Fibroblast of lung (primary cell): ENCODE results near the gene GAD1. TPM values are rescaled to one million over a fixed set of nuclear protein-coding genes. Genes with fewer than 3 reads are reported as not detected.
A peak's percentile ranks its signal among the peaks of the same experiment; 100 is the strongest.

Experiments
- DNase-seq, 2 donors: peaks; one replicate each; pipeline versions ENCODE4 v3.0.0 to v3.0.0-alpha.2; 2010; ENCODE audit warnings: low read depth in 2 of 2
- H2AFZ ChIP-seq: 2 replicates; pipeline ENCODE4 v1.5.1; 2012; ENCODE audit warnings: low read length, control low read depth, inconsistent platforms
- H3K27ac ChIP-seq: 2 replicates; pipeline ENCODE4 v1.5.1; 2011; ENCODE audit warnings: low read length, control low read depth; ENCODE audit not compliant: insufficient read depth
- H3K27me3 ChIP-seq: 2 replicates; pipeline ENCODE4 v1.5.1; 2011; ENCODE audit warnings: mild to moderate bottlenecking, low read length; ENCODE audit not compliant: control insufficient read depth, insufficient read depth
- H3K36me3 ChIP-seq: 2 replicates; pipeline ENCODE4 v1.5.1; 2011; ENCODE audit warnings: low read length; ENCODE audit not compliant: control insufficient read depth, insufficient read depth
- H3K4me1 ChIP-seq: 2 replicates; pipeline ENCODE4 v1.5.1; 2011; ENCODE audit warnings: low read length; ENCODE audit not compliant: control insufficient read depth, insufficient read depth; ENCODE audit errors: extremely low read depth
- H3K4me2 ChIP-seq: 2 replicates; pipeline ENCODE4 v1.5.1; 2011; ENCODE audit warnings: low read length, control low read depth; ENCODE audit not compliant: insufficient read depth; ENCODE audit errors: extremely low read depth
- H3K4me3 ChIP-seq, 4 experiments: fragments of 200-600 bp in 1 of 4; sonication (generic) in 1 of 4; replicated peaks in 1 of 4; 2 replicates each; pipeline ENCODE4 v1.5.1; 2011 to 2016; ENCODE audit warnings: low read length in 4 of 4, low read depth in 3 of 4, mild to moderate bottlenecking in 3 of 4, control low read depth in 2 of 4, inconsistent platforms in 1 of 4, mixed read lengths in 1 of 4; ENCODE audit not compliant: insufficient read depth in 1 of 4; ENCODE audit errors: control extremely low read depth in 1 of 4
- H3K79me2 ChIP-seq: 2 replicates; pipeline ENCODE4 v1.5.1; 2012; ENCODE audit warnings: mild to moderate bottlenecking, low read length, inconsistent platforms; ENCODE audit not compliant: control insufficient read depth, insufficient read depth
- H3K9ac ChIP-seq: 2 replicates; pipeline ENCODE4 v1.5.1; 2011; ENCODE audit warnings: mild to moderate bottlenecking, low read length, control low read depth; ENCODE audit not compliant: insufficient read depth
- H3K9me3 ChIP-seq: 2 replicates; pipeline ENCODE4 v1.5.1; 2012; ENCODE audit warnings: low read depth, low read length; ENCODE audit not compliant: control insufficient read depth, insufficient read depth
- H4K20me1 ChIP-seq: 2 replicates; pipeline ENCODE4 v1.5.1; 2011; ENCODE audit warnings: low read length; ENCODE audit not compliant: control insufficient read depth, insufficient read depth; ENCODE audit errors: extremely low read depth
- EZH2 ChIP-seq: IDR thresholded peaks from 2 replicates; pipeline ENCODE4 v1.5.1; 2012; ENCODE audit warnings: low read length, control low read depth, mild to moderate bottlenecking; ENCODE audit errors: missing control alignments
- polyA plus RNA-seq, 2 donors: library from polyadenylated mRNA; depleted of rRNA in 1 of 2; stranded (reverse) in 1 of 2; unstranded in 1 of 2; fragments of >200 nt; gene quantifications; 2 replicates each; pipeline ENCODE4 v1.2.1, GENCODE V29; 2011 to 2012; ENCODE audit warnings: missing spikeins in 1 of 2
- total RNA-seq: library from RNA; depleted of rRNA; stranded (reverse); fragments of >200 nt; gene quantifications from 2 replicates; pipeline ENCODE4 v1.2.1, GENCODE V29; 2014
- TF ChIP-seq, protein P1 (sequence below), 2 donors: IDR thresholded peaks in 1 of 2; conservative IDR thresholded peaks in 1 of 2; 1 replicate in 1 of 2; 2 replicates in 1 of 2; pipeline ENCODE4 v1.5.1; 2011 to 2012; ENCODE audit warnings: low read length in 2 of 2, control low read depth in 1 of 2, inconsistent platforms in 1 of 2, low read depth in 1 of 2, mild to moderate bottlenecking in 1 of 2

GAD1 gene
- total and polyA plus RNA-seq, 2 donors (not counting 1 experiment from before 2014, with no cell fraction given), result 0.12 to 0.33 TPM

- Histone ChIP-seq H3K4me3 (no peak overlapping the region), H3K9me3 (no peaks in the 10 kb centered on the region), H3K9ac (no peak overlapping the region), H3K4me1 (no peaks in the 10 kb centered on the region), H3K79me2 (no peaks in the 10 kb centered on the region), H3K27ac (no peak overlapping the region), H3K4me2 (no peak overlapping the region), H4K20me1 (no peaks in the 10 kb centered on the region), H2AFZ (no peak overlapping the region), H3K36me3 (no peaks in the 10 kb centered on the region), H3K27me3 (no peaks in the 10 kb centered on the region)
- DNase-seq, result peak; percentile 34 to 79
- TF ChIP-seq, protein P1, sequence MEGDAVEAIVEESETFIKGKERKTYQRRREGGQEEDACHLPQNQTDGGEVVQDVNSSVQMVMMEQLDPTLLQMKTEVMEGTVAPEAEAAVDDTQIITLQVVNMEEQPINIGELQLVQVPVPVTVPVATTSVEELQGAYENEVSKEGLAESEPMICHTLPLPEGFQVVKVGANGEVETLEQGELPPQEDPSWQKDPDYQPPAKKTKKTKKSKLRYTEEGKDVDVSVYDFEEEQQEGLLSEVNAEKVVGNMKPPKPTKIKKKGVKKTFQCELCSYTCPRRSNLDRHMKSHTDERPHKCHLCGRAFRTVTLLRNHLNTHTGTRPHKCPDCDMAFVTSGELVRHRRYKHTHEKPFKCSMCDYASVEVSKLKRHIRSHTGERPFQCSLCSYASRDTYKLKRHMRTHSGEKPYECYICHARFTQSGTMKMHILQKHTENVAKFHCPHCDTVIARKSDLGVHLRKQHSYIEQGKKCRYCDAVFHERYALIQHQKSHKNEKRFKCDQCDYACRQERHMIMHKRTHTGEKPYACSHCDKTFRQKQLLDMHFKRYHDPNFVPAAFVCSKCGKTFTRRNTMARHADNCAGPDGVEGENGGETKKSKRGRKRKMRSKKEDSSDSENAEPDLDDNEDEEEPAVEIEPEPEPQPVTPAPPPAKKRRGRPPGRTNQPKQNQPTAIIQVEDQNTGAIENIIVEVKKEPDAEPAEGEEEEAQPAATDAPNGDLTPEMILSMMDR (conservative IDR thresholded peaks at IDR 0.05 in 1 of 2, IDR thresholded peaks at IDR 0.05 in 1 of 2; ENCODE audit: low read depth in 1 of 2, low read length in 2 of 2), result no peak
- no peak for TF ChIP-seq EZH2
Measured at GRCh38 chr2:170848587-170848986, 31.9 kb downstream of the GAD1 start.

DNA sequence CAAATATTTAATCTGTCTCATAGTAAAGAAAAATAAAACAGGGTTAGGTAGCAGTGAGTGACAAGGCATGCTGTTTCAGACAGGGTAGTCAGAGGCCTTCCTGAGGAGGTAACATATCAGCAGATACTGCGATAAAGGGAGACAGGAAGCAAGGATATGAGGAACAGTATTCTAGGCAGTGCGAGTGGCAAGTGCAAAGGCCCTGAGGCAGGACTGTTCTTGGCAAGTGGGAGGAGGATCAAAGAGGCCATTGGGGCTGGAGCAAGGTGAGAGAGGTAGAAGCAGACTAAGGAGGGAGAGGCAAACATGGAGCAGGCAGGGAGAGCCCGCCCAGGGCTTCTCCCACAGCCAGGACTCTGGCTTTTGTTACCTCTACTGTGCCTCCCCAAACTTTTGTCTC is 33.6 kb downstream of the GAD1 start:
- Histone ChIP-seq H4K20me1 (no peaks in the 10 kb centered on the region), H3K4me3 (no peak overlapping the region), H3K27ac (no peak overlapping the region), H3K4me2 (no peak overlapping the region), H3K79me2 (no peaks in the 10 kb centered on the region), H3K9me3 (no peaks in the 10 kb centered on the region), H3K36me3 (no peaks in the 10 kb centered on the region), H3K4me1 (no peaks in the 10 kb centered on the region), H3K27me3 (no peaks in the 10 kb centered on the region), H2AFZ (no peak overlapping the region), H3K9ac (no peak overlapping the region)
- TF ChIP-seq, protein P1 (conservative IDR thresholded peaks at IDR 0.05 in 1 of 2, IDR thresholded peaks at IDR 0.05 in 1 of 2; ENCODE audit: low read depth in 1 of 2, low read length in 2 of 2), result no peak
- TF ChIP-seq EZH2, result no peak
- DNase-seq, result no peak

GRCh38 chr2:170851635-170852034 is 34.9 kb downstream of the GAD1 start:
- H3K79me2 ChIP-seq, result no peaks in the 10 kb centered on the region
- no peak overlapping the region for H2AFZ ChIP-seq
- no peaks in the 10 kb centered on the region for H3K9me3 ChIP-seq
- H3K4me2 ChIP-seq, result no peak overlapping the region
- no peaks in the 10 kb centered on the region for H3K4me1 ChIP-seq
- no peak for DNase-seq
- no peak overlapping the region for H3K9ac ChIP-seq
- TF ChIP-seq EZH2, result no peak
- TF ChIP-seq, protein P1 (conservative IDR thresholded peaks at IDR 0.05 in 1 of 2, IDR thresholded peaks at IDR 0.05 in 1 of 2; ENCODE audit: low read depth in 1 of 2, low read length in 2 of 2), result no peak
- H3K36me3 ChIP-seq, result no peaks in the 10 kb centered on the region
- no peaks in the 10 kb centered on the region for H3K27me3 ChIP-seq
- no peak overlapping the region for H3K27ac ChIP-seq
- no peak overlapping the region for H3K4me3 ChIP-seq
- H4K20me1 ChIP-seq, result no peaks in the 10 kb centered on the region
